ENCODE data around the gene PRKAA2. TPM values are rescaled to one million over a fixed set of nuclear protein-coding genes. Genes with fewer than 3 reads are reported as not detected.

Gene PRKAA2
- total RNA-seq, 1 experiment from 2014 or later = 4.0 TPM

DNA sequence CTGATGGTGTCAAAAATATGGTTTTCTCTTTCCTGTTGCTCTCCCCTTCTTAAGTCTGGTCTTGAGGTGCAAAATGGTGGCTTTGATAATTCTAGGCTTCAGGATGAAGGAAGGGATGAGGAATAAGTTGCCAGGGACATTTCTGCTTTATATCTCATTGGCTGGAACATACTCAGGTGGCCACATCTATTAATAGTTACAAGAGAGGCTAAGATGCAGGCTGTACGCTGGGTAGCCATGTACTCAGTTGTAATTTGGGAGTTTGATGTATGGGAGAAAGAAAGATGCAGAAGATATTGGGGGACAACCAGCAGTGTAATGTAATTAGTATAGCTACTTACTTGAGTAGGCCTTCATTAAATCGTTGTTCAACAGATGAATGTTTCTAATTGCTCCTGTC, 25.2 kb downstream of the PRKAA2 start:
- Histone ChIP-seq H2BK15ac (ENCODE audit: low read depth, low read length) (no peak overlapping the region), H4K91ac (ENCODE audit: insufficient read length, low read depth, low read length) (no peak overlapping the region), H3K79me2 (ENCODE audit: insufficient read depth, low read length) (no peaks in the 10 kb centered on the region), H3K27ac (ENCODE audit: insufficient read length, low read depth, low read length) (no peak overlapping the region), H4K20me1 (ENCODE audit: control insufficient read depth, insufficient read depth, insufficient read length) (no peaks in the 10 kb centered on the region), H3K14ac (ENCODE audit: insufficient read depth, low read length) (no peak overlapping the region), H3K4ac (ENCODE audit: low read depth, low read length) (no peak overlapping the region), H2BK5ac (ENCODE audit: insufficient read length, low read length) (no peak overlapping the region), H3K23me2 (ENCODE audit: insufficient read length, low read depth, low read length, poor library complexity, severe bottlenecking) (no peaks in the 10 kb centered on the region), H3K9ac (ENCODE audit: extremely low read depth, insufficient read length, low read length) (no peak overlapping the region), H3K18ac (ENCODE audit: insufficient read length, low read depth, low read length) (no peak overlapping the region), H2BK12ac (ENCODE audit: insufficient read length, low read depth, low read length) (no peak overlapping the region), H3K23ac (ENCODE audit: insufficient read length, low read depth, low read length) (no peak overlapping the region), H2AK5ac (ENCODE audit: insufficient read length, low read length) (no peak overlapping the region), H2BK20ac (ENCODE audit: low read depth, low read length, poor library complexity, severe bottlenecking) (no peak overlapping the region), H3K27me3 (ENCODE audit: insufficient read depth, low read length) (no peaks in the 10 kb centered on the region), H3T11ph (ENCODE audit: low read length) (no peak overlapping the region), H2BK120ac (ENCODE audit: low read depth, low read length, poor library complexity, severe bottlenecking) (no peak overlapping the region), H3K79me1 (ENCODE audit: insufficient read depth, low read depth, low read length, poor library complexity, severe bottlenecking) (no peaks in the 10 kb centered on the region), H3K56ac (ENCODE audit: insufficient read length, low read depth, low read length) (no peak overlapping the region), H3K4me1 (ENCODE audit: insufficient read depth, low read length) (peaks cover 3% of the 10 kb centered on the region; the same call in 1 of the 2 replicates), H3K4me2 (ENCODE audit: insufficient read depth, insufficient read length, low read length) (no peak overlapping the region), H4K5ac (ENCODE audit: insufficient read length, low read depth, low read length) (no peak overlapping the region), H3K9me3 (ENCODE audit: control insufficient read depth, low read depth, low read length) (no peaks in the 10 kb centered on the region), H2AFZ (ENCODE audit: low read length) (no peak overlapping the region), H4K8ac (replicated peaks; ENCODE audit: insufficient read length, low read depth, low read length) (no peak overlapping the region)
- no peaks in the 10 kb centered on the region for H3K9me3 Mint-ChIP-seq
- no CpG with 5 or more reads among the region's 2 CpGs for WGBS (ENCODE audit: extremely low coverage, insufficient read length, low lambda C conversion rate)
- no peaks in the 10 kb centered on the region for H3K36me3 Mint-ChIP-seq (ENCODE audit: insufficient read depth in 1 of 3, low read depth in 3 of 3)
- H3K4me1 Mint-ChIP-seq = peaks cover 10 to 11% of the 10 kb centered on the region in 2 experiments
- H3K27me3 Mint-ChIP-seq (ENCODE audit: low read depth) = no peaks in the 10 kb centered on the region
- TF ChIP-seq, protein P1, sequence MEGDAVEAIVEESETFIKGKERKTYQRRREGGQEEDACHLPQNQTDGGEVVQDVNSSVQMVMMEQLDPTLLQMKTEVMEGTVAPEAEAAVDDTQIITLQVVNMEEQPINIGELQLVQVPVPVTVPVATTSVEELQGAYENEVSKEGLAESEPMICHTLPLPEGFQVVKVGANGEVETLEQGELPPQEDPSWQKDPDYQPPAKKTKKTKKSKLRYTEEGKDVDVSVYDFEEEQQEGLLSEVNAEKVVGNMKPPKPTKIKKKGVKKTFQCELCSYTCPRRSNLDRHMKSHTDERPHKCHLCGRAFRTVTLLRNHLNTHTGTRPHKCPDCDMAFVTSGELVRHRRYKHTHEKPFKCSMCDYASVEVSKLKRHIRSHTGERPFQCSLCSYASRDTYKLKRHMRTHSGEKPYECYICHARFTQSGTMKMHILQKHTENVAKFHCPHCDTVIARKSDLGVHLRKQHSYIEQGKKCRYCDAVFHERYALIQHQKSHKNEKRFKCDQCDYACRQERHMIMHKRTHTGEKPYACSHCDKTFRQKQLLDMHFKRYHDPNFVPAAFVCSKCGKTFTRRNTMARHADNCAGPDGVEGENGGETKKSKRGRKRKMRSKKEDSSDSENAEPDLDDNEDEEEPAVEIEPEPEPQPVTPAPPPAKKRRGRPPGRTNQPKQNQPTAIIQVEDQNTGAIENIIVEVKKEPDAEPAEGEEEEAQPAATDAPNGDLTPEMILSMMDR (conservative IDR thresholded peaks at IDR 0.05) = no peak
- H3K27ac Mint-ChIP-seq = no peak overlapping the region
- no peak for DNase-seq
- no peak overlapping the region for H3K4me3 Mint-ChIP-seq

Data from H9 (cell line).